WTC11 (cell line): ENCODE data around the gene CHST3. TPM values are rescaled to one million over a fixed set of nuclear protein-coding genes. Genes with fewer than 3 reads are reported as not detected.

ENCODE experiments used
- ATAC-seq: fragments of 200-7000 bp; cut with Tn5 transposase; 2 replicates; pipeline ENCODE4 v1.10.0; 2021; ENCODE audit warnings: mild to moderate bottlenecking, moderate library complexity
- CTCF ChIA-PET: fragments of 300-600 bp; sonication (Branson Sonifier 250); formaldehyde crosslinking; loops from one replicate; lab custom pipeline; 2021; ENCODE audit warnings: antibody characterized with exemption; lab: Charles Lee
- POLR2A ChIA-PET: fragments of 350-600 bp; sonication (Branson Sonifier 250); formaldehyde crosslinking; loops from one replicate; lab custom pipeline; 2021; ENCODE audit warnings: antibody characterized with exemption; lab: Charles Lee
- DNase-seq: peaks from one replicate; pipeline ENCODE4 v3.0.0; 2021; ENCODE audit warnings: low spot score
- H3K27ac Mint-ChIP-seq: 2 replicates; pipeline ENCODE4 v1.8.0; 2021; ENCODE audit warnings: mixed read lengths
- H3K27me3 Mint-ChIP-seq: 2 replicates; pipeline ENCODE4 v1.8.0; 2021; ENCODE audit warnings: low read depth, mild to moderate bottlenecking, moderate library complexity, mixed read lengths
- H3K36me3 Mint-ChIP-seq: 2 replicates; pipeline ENCODE4 v1.8.0; 2021; ENCODE audit warnings: mixed read lengths
- H3K4me1 Mint-ChIP-seq: 2 replicates; pipeline ENCODE4 v1.8.0; 2022; ENCODE audit warnings: mixed read lengths
- H3K4me3 Mint-ChIP-seq: 2 replicates; pipeline ENCODE4 v1.8.0; 2021; ENCODE audit warnings: mild to moderate bottlenecking, moderate library complexity, mixed read lengths
- H3K9me3 Mint-ChIP-seq: 2 replicates; pipeline ENCODE4 v1.8.0; 2021; ENCODE audit warnings: mixed read lengths
- CBFB ChIP-seq: sonication (generic); formaldehyde crosslinking; IDR thresholded peaks from 2 replicates; pipeline ENCODE4 v1.8.1; 2022; ENCODE audit warnings: mild to moderate bottlenecking, low read depth, missing genetic modification reagents
- CREM ChIP-seq: sonication (generic); formaldehyde crosslinking; IDR thresholded peaks from 2 replicates; pipeline ENCODE4 v1.8.1; 2022; ENCODE audit warnings: mild to moderate bottlenecking, missing genetic modification reagents, moderate library complexity
- E2F5 ChIP-seq: sonication (generic); formaldehyde crosslinking; IDR thresholded peaks from 2 replicates; pipeline ENCODE4 v1.8.1; 2022; ENCODE audit warnings: mild to moderate bottlenecking, moderate library complexity, missing genetic modification reagents
- EMX1 ChIP-seq: fragments of 250-450 bp; sonication (Bioruptor Pico); IDR thresholded peaks from 2 replicates; pipeline ENCODE4 v1.8.0; 2021; ENCODE audit warnings: mild to moderate bottlenecking
- HMGA2 ChIP-seq: fragments of 250-450 bp; sonication (Bioruptor Pico); IDR thresholded peaks from 2 replicates; pipeline ENCODE4 v1.4.0; 2021; ENCODE audit warnings: mild to moderate bottlenecking, moderate library complexity
- HMGXB4 ChIP-seq: sonication (generic); formaldehyde crosslinking; IDR thresholded peaks from 2 replicates; pipeline ENCODE4 v1.8.1; 2023; ENCODE audit warnings: mild to moderate bottlenecking, moderate library complexity, missing genetic modification reagents
- JUN ChIP-seq: sonication (generic); formaldehyde crosslinking; IDR thresholded peaks from 2 replicates; pipeline ENCODE4 v1.8.0; 2023; ENCODE audit warnings: mild to moderate bottlenecking, missing genetic modification reagents
- NFATC4 ChIP-seq: fragments of 250-450 bp; sonication (Bioruptor Pico); IDR thresholded peaks from 2 replicates; pipeline ENCODE4 v1.9.0; 2021; ENCODE audit warnings: mild to moderate bottlenecking
- NFE2L1 ChIP-seq: sonication (generic); formaldehyde crosslinking; IDR thresholded peaks from 2 replicates; pipeline ENCODE4 v1.8.1; 2023; ENCODE audit warnings: missing genetic modification reagents
- NR2C2 ChIP-seq: sonication (generic); formaldehyde crosslinking; IDR thresholded peaks from 2 replicates; pipeline ENCODE4 v1.8.0; 2022; ENCODE audit warnings: mild to moderate bottlenecking, missing genetic modification reagents
- PREB ChIP-seq: sonication (generic); formaldehyde crosslinking; IDR thresholded peaks from 2 replicates; pipeline ENCODE4 v1.8.1; 2022; ENCODE audit warnings: mild to moderate bottlenecking, missing genetic modification reagents, moderate library complexity, borderline replicate concordance
- PRRX2 ChIP-seq: fragments of 250-450 bp; sonication (Bioruptor Pico); IDR thresholded peaks from 2 replicates; pipeline ENCODE4 v1.8.0; 2021; ENCODE audit warnings: mild to moderate bottlenecking
- STAT6 ChIP-seq: sonication (generic); formaldehyde crosslinking; conservative IDR thresholded peaks from 2 replicates; pipeline ENCODE4 v1.8.1; 2023; ENCODE audit warnings: mild to moderate bottlenecking, low read depth, missing genetic modification reagents, moderate library complexity
- ZBTB21 ChIP-seq: sonication (generic); formaldehyde crosslinking; IDR thresholded peaks from 2 replicates; pipeline ENCODE4 v1.8.1; 2023; ENCODE audit warnings: mild to moderate bottlenecking, missing genetic modification reagents, borderline replicate concordance
- ZMAT4 ChIP-seq: fragments of 250-450 bp; sonication (Bioruptor Pico); IDR thresholded peaks from 2 replicates; pipeline ENCODE4 v1.9.0; 2021; ENCODE audit warnings: mild to moderate bottlenecking
- ZNF281 ChIP-seq: sonication (generic); formaldehyde crosslinking; IDR thresholded peaks from 2 replicates; pipeline ENCODE4 v1.8.0; 2023; ENCODE audit warnings: mild to moderate bottlenecking, missing genetic modification reagents
- ZNF396 ChIP-seq: fragments of 250-450 bp; sonication (Bioruptor Pico); IDR thresholded peaks from 2 replicates; pipeline ENCODE4 v1.8.0; 2021; ENCODE audit warnings: mild to moderate bottlenecking, moderate library complexity, borderline replicate concordance
- ZSCAN18 ChIP-seq: fragments of 250-450 bp; sonication (Bioruptor Pico); IDR thresholded peaks from 2 replicates; pipeline ENCODE4 v2.1.2; 2022; ENCODE audit warnings: mild to moderate bottlenecking, moderate library complexity
- total RNA-seq: library from RNA; stranded (reverse); gene quantifications from 3 replicates; pipeline ENCODE4 v1.2.3, GENCODE V29; 2021

The CHST3 gene
- total RNA-seq, 1 experiment from 2014 or later = 7.0 TPM

- ChIA-PET CTCF (interaction anchor here (4.0 kb wide), 1 partner anchor 11 kb away, joined by 27 read pairs; no protein-coding TSS in a partner anchor), POLR2A (no interaction called here)
Measured at GRCh38 chr10:71945819-71946474, 18.2 kb upstream of the CHST3 start.

GRCh38 chr10:71946700-71947099 is 17.5 kb upstream of the CHST3 start:
- Mint-ChIP-seq H3K4me3 (no peak overlapping the region), H3K9me3 (peaks cover 48% of the 10 kb centered on the region), H3K27ac (no peak overlapping the region), H3K4me1 (no peaks in the 10 kb centered on the region), H3K27me3 (peaks cover 21% of the 10 kb centered on the region), H3K36me3 (peaks cover 22% of the 10 kb centered on the region)
- ATAC-seq (no peak), DNase-seq (no peak)
- CTCF ChIA-PET = interaction anchor here (4.0 kb wide), 1 partner anchor 10 kb away, joined by 27 read pairs; no protein-coding TSS in a partner anchor
- POLR2A ChIA-PET = no interaction called here
- TF ChIP-seq ZSCAN18 (CRISPR knock-in tag) (no peak), CBFB (CRISPR knock-in tag) (no peak), ZNF396 (no peak), NFATC4 (CRISPR knock-in tag) (no peak), NFE2L1 (no peak), NR2C2 (CRISPR knock-in tag) (no peak), PREB (CRISPR knock-in tag) (no peak), ZNF281 (no peak)

More at GRCh38 chr10:71945819-71946474, 18.2 kb upstream of the CHST3 start:
- Mint-ChIP-seq H3K36me3 (peaks cover 22% of the 10 kb centered on the region), H3K9me3 (peaks cover 48% of the 10 kb centered on the region), H3K27me3 (peaks cover 21% of the 10 kb centered on the region), H3K4me3 (no peak overlapping the region), H3K27ac (no peak overlapping the region), H3K4me1 (no peaks in the 10 kb centered on the region)
- DNase-seq = no peak
- TF ChIP-seq EMX1 (CRISPR knock-in tag) (no peak), ZNF396 (no peak), E2F5 (no peak)
- no peak for ATAC-seq

GRCh38 chr10:71948496-71949067 is 15.6 kb upstream of the CHST3 start:
- POLR2A ChIA-PET = no interaction called here
- no peaks in the 10 kb centered on the region for H3K4me1 Mint-ChIP-seq
- no peak for DNase-seq
- CTCF ChIA-PET = interaction anchor here (4.0 kb wide), 1 partner anchor 8 kb away, joined by 27 read pairs; no protein-coding TSS in a partner anchor
- H3K36me3 Mint-ChIP-seq = peaks cover 22% of the 10 kb centered on the region
- H3K27me3 Mint-ChIP-seq = peaks cover 21% of the 10 kb centered on the region
- H3K4me3 Mint-ChIP-seq = no peak overlapping the region
- H3K9me3 Mint-ChIP-seq = peaks cover 45% of the 10 kb centered on the region
- no peak overlapping the region for H3K27ac Mint-ChIP-seq
- ATAC-seq = no peak
- TF ChIP-seq HMGXB4 (CRISPR knock-in tag) = no peak
- TF ChIP-seq ZBTB21 = no peak
- no peak for TF ChIP-seq PRRX2 (CRISPR knock-in tag)
- TF ChIP-seq JUN (CRISPR knock-in tag) = no peak
- no peak for TF ChIP-seq NR2C2 (CRISPR knock-in tag)
- TF ChIP-seq CREM (CRISPR knock-in tag) = no peak
- TF ChIP-seq HMGA2 (CRISPR knock-in tag) = no peak
- no peak for TF ChIP-seq STAT6 (CRISPR knock-in tag)
- TF ChIP-seq ZSCAN18 (CRISPR knock-in tag) = no peak
- no peak for TF ChIP-seq ZMAT4
